ENCODE measurements around the gene DENND1A. TPM values are rescaled to one million over a fixed set of nuclear protein-coding genes. Genes with fewer than 3 reads are reported as not detected.
"Not testable (repeated sequence)": the region's sequence is repeated elsewhere in the genome, so short reads cannot be mapped to it uniquely, and the experiment has no call there.

Gene DENND1A
- total RNA-seq, 1 donor from 2014 or later = 24.0 TPM

- DNase-seq = peak; percentile 53
Measured at GRCh38 chr9:123335193-123335985, 594.5 kb downstream of the DENND1A start.

- no peak for DNase-seq
Measured at GRCh38 chr9:123334639-123335038, 595.3 kb downstream of the DENND1A start.

- DNase-seq = not testable (repeated sequence)
Measured at GRCh38 chr9:123333058-123333669, 596.8 kb downstream of the DENND1A start.

GRCh38 chr9:123331346-123332060 is 598.4 kb downstream of the DENND1A start:
- DNase-seq = no peak

Small RNA genes lying within 50 kb of the gene (small RNA-seq; reads per million reads assigned to genes)
- gene MIR601 (ENCODE audit: low replicate concordance) = not detected
- not detected for gene MIR7150 (ENCODE audit: low replicate concordance)

Other genes with a start within 250 kb of the DENND1A start
- 4.2 TPM for gene LHX2, start 81.6 kb upstream of the DENND1A start, total RNA-seq